IMR-90 (cell line): ENCODE results near the gene MINAR1. TPM values are rescaled to one million over a fixed set of nuclear protein-coding genes. Genes with fewer than 3 reads are reported as not detected.

Source experiments
- ATAC-seq: fragments of 200-7000 bp; cut with Tn5 transposase; 2 replicates; pipeline ENCODE4 v1.9.1; 2020; ENCODE audit warnings: low read depth, mild to moderate bottlenecking, moderate library complexity
- BruUV-seq: library from RNA; stranded (reverse); fragments of 400-500 nt; replicated peaks from 2 replicates; lab custom pipeline; 2021; lab: Mats Ljungman, UMichigan
- CTCF ChIA-PET: fragments of 300-600 bp; formaldehyde crosslinking; extraction: SDS; loops from one replicate; lab custom pipeline; 2021; ENCODE audit warnings: antibody characterized with exemption; lab: Yijun Ruan, JAX
- POLR2A ChIA-PET: fragments of 300-600 bp; sonication (Branson Sonifier 250); formaldehyde crosslinking; loops from one replicate; lab custom pipeline; 2022; ENCODE audit warnings: antibody characterized with exemption; ENCODE audit not compliant: unreplicated experiment; lab: Charles Lee
- DNase-seq: peaks from one replicate; pipeline ENCODE4 v3.0.0; 2013
- H2AFZ ChIP-seq: replicated peaks from 2 replicates; pipeline ENCODE3; 2013; ENCODE audit warnings: low read length, mild to moderate bottlenecking; ENCODE audit not compliant: poor library complexity
- H2AK5ac ChIP-seq: 2 replicates; pipeline ENCODE4 v1.6.1; 2013; ENCODE audit warnings: low read depth, low read length, inconsistent platforms
- H2AK9ac ChIP-seq: replicated peaks from 2 replicates; pipeline ENCODE3; 2013; ENCODE audit warnings: mild to moderate bottlenecking, low read depth, low read length, moderate library complexity; ENCODE audit not compliant: poor library complexity
- H2BK120ac ChIP-seq: 2 replicates; pipeline ENCODE4 v1.6.1; 2013; ENCODE audit warnings: low read depth, low read length, inconsistent platforms
- H2BK15ac ChIP-seq: 3 replicates; pipeline ENCODE4 v1.6.1; 2013; ENCODE audit warnings: low read depth, low read length, inconsistent platforms
- H2BK20ac ChIP-seq: 2 replicates; pipeline ENCODE4 v1.6.1; 2013; ENCODE audit warnings: low read depth, mild to moderate bottlenecking, inconsistent platforms, low read length, moderate library complexity
- H2BK5ac ChIP-seq: 2 replicates; pipeline ENCODE4 v1.6.1; 2013; ENCODE audit warnings: mild to moderate bottlenecking, low read depth, low read length, inconsistent platforms; ENCODE audit not compliant: poor library complexity, severe bottlenecking
- H3K14ac ChIP-seq: replicated peaks from 2 replicates; pipeline ENCODE4 v1.6.1; 2013; ENCODE audit warnings: low read depth, low read length, inconsistent platforms
- H3K18ac ChIP-seq: 2 replicates; pipeline ENCODE4 v1.6.1; 2013; ENCODE audit warnings: low read depth, low read length, control low read depth
- H3K23ac ChIP-seq: 2 replicates; pipeline ENCODE4 v1.6.1; 2013; ENCODE audit warnings: low read depth, low read length, inconsistent platforms
- H3K27ac ChIP-seq: 2 replicates; pipeline ENCODE4 v1.5.1; 2013; ENCODE audit warnings: mild to moderate bottlenecking, control low read depth, low read length; ENCODE audit not compliant: insufficient read depth
- H3K27me3 ChIP-seq: 2 replicates; pipeline ENCODE4 v1.6.1; 2013; ENCODE audit warnings: low read length; ENCODE audit not compliant: control insufficient read depth, insufficient read depth
- H3K36me3 ChIP-seq: 2 replicates; pipeline ENCODE4 v1.6.1; 2013; ENCODE audit warnings: low read length, mixed read lengths; ENCODE audit not compliant: control insufficient read depth, insufficient read depth
- H3K4ac ChIP-seq: 2 replicates; pipeline ENCODE4 v1.6.1; 2013; ENCODE audit warnings: low read depth, low read length, inconsistent platforms
- H3K4me1 ChIP-seq: 2 replicates; pipeline ENCODE4 v1.6.1; 2013; ENCODE audit warnings: low read length, mixed read lengths; ENCODE audit not compliant: control insufficient read depth, insufficient read depth
- H3K4me2 ChIP-seq: 2 replicates; pipeline ENCODE4 v1.6.1; 2013; ENCODE audit warnings: low read depth, mild to moderate bottlenecking, control low read depth, low read length, moderate library complexity
- H3K4me3 ChIP-seq: 2 replicates; pipeline ENCODE4 v1.5.1; 2013; ENCODE audit warnings: low read depth, mild to moderate bottlenecking, control low read depth, low read length, moderate library complexity; ENCODE audit not compliant: insufficient read depth
- H3K56ac ChIP-seq: 2 replicates; pipeline ENCODE4 v1.6.1; 2013; ENCODE audit warnings: low read length, inconsistent platforms; ENCODE audit not compliant: insufficient read depth; ENCODE audit errors: extremely low read depth
- H3K79me1 ChIP-seq, 2 experiments: 2 replicates each; pipeline ENCODE4 v1.6.1; 2013; ENCODE audit warnings: low read length in 2 of 2, inconsistent platforms in 1 of 2, low read depth in 1 of 2
- H3K9ac ChIP-seq: 2 replicates; pipeline ENCODE4 v1.6.1; 2013; ENCODE audit warnings: low read depth, low read length, control low read depth
- H3K9me1 ChIP-seq: 2 replicates; pipeline ENCODE4 v1.6.1; 2013; ENCODE audit warnings: low read length, inconsistent platforms; ENCODE audit not compliant: insufficient read depth
- H3K9me3 ChIP-seq: 2 replicates; pipeline ENCODE4 v1.6.1; 2013; ENCODE audit warnings: low read length; ENCODE audit not compliant: control insufficient read depth, insufficient read depth
- H4K20me1 ChIP-seq: 2 replicates; pipeline ENCODE4 v1.6.1; 2013; ENCODE audit warnings: low read length, inconsistent platforms; ENCODE audit not compliant: insufficient read depth
- H4K5ac ChIP-seq: 2 replicates; pipeline ENCODE4 v1.6.1; 2013; ENCODE audit warnings: mild to moderate bottlenecking, low read depth, low read length, control low read depth
- H4K8ac ChIP-seq, 2 experiments: 2 replicates each; pipeline ENCODE4 v1.6.1; 2013; ENCODE audit warnings: low read depth in 2 of 2, low read length in 2 of 2, control low read depth in 1 of 2, inconsistent platforms in 1 of 2
- H4K91ac ChIP-seq: 2 replicates; pipeline ENCODE4 v1.6.1; 2013; ENCODE audit warnings: low read depth, low read length, inconsistent platforms; ENCODE audit not compliant: insufficient read depth
- CEBPB ChIP-seq: IDR thresholded peaks from 2 replicates; pipeline ENCODE4 v1.6.1; 2012; ENCODE audit warnings: low read depth, low read length, improper control_type of control experiment
- MAFK ChIP-seq: IDR thresholded peaks from 2 replicates; pipeline ENCODE4 v1.6.1; 2012; ENCODE audit warnings: low read depth, low read length, improper control_type of control experiment
- MAZ ChIP-seq: IDR thresholded peaks from 2 replicates; pipeline ENCODE4 v1.6.1; 2012; ENCODE audit warnings: low read depth, mild to moderate bottlenecking, low read length, improper control_type of control experiment, moderate library complexity, borderline replicate concordance
- MXI1 ChIP-seq: IDR thresholded peaks from 2 replicates; pipeline ENCODE4 v1.6.1; 2012; ENCODE audit warnings: low read depth, mild to moderate bottlenecking, low read length, moderate library complexity, borderline replicate concordance
- NFE2L2 ChIP-seq: fragments of 150-350 bp; IDR thresholded peaks from 2 replicates; pipeline ENCODE4 v1.6.1; 2016; ENCODE audit warnings: low read depth, mild to moderate bottlenecking, low read length
- POLR2A ChIP-seq: IDR thresholded peaks from 2 replicates; pipeline ENCODE4 v1.6.1; 2012; ENCODE audit warnings: mild to moderate bottlenecking, low read depth, low read length
- SMC3 ChIP-seq: fragments of 150-350 bp; IDR thresholded peaks from 2 replicates; pipeline ENCODE4 v1.6.1; 2016; ENCODE audit warnings: low read depth, mild to moderate bottlenecking, antibody characterized with exemption, low read length, moderate library complexity
- WGBS, 2 experiments: methylation state at CpG; one replicate each; pipeline versions ENCODE4 v1.1.5 to v1.1.7; 2013; ENCODE audit warnings: missing lambda C conversion rate in 2 of 2; ENCODE audit not compliant: insufficient read length in 1 of 2; ENCODE audit errors: extremely low coverage in 2 of 2; 5-methylcytosine and 5-hydroxymethylcytosine counted together
- dilution Hi-C: fragments of 300-500 bp; cut with HindIII; formaldehyde crosslinking; loops from one replicate; pipeline ENCODE4 v1.14.3; 2018; ENCODE audit warnings: low sequenced_read_pairs; ENCODE audit not compliant: unreplicated experiment
- in situ Hi-C: fragments of 300-500 bp; cut with MboI; formaldehyde crosslinking; loops from 3 replicates; pipeline ENCODE4 v1.14.3; 2019; ENCODE audit warnings: low sequenced_read_pairs, inconsistent platforms, mixed read lengths
- intact Hi-C: fragments of 100-400 bp; cut with micrococcal nuclease; formaldehyde crosslinking; loops from 2 replicates; pipeline ENCODE4 v1.10.0; 2022
- polyA plus RNA-seq, 3 experiments: library from polyadenylated mRNA; depleted of rRNA; stranded (reverse); fragments of >200 nt; gene quantifications; 2 replicates each; pipeline ENCODE4 v1.2.3, GENCODE V29; 2012; ENCODE audit warnings: low replicate concordance in 1 of 3
- total RNA-seq: library from RNA; depleted of rRNA; stranded (reverse); fragments of >200 nt; gene quantifications from 2 replicates; pipeline ENCODE4 v1.2.3, GENCODE V29; 2012
- TF ChIP-seq, protein P1 (sequence below): fragments of 150-350 bp; IDR thresholded peaks from 2 replicates; pipeline ENCODE4 v1.6.1; 2016; ENCODE audit warnings: low read depth, mild to moderate bottlenecking, low read length, moderate library complexity, borderline replicate concordance
- TF ChIP-seq, protein P2 (sequence below): fragments of 150-350 bp; IDR thresholded peaks from 2 replicates; pipeline ENCODE4 v1.6.1; 2017; ENCODE audit warnings: mild to moderate bottlenecking, antibody characterized with exemption, low read length, low read depth
- TF ChIP-seq, protein P3 (sequence below): conservative IDR thresholded peaks from 2 replicates; pipeline ENCODE4 v1.5.1; 2012; ENCODE audit warnings: mild to moderate bottlenecking, low read depth, low read length, improper control_type of control experiment

Gene MINAR1
- total and polyA plus RNA-seq, 2 of the 4 experiments (the other 2 are of a cell fraction), result 0.65 to 1.6 TPM

DNA sequence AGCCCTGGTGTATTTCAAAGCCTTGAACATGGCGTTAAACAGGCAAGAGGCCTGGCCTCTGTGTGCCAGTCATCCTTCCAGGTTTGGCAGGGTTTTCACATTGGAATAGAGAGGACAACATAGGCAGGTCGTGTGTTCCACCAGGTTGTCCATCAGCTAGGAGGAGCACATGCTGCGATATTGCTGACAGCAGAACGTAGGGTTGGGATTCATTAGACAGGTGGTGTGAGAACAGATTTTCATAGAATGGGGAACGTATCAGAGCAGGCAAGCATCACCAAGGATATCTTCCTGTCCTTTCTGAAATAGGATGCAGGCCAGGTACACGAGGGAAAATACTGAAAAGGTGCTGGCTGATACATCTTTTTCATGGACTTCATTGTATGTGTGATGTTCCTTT is 26.4 kb downstream of the MINAR1 start:
- Histone ChIP-seq H3K27me3 (no peaks in the 10 kb centered on the region), H2BK5ac (no peak overlapping the region), H2AFZ (no peak overlapping the region), H3K14ac (no peak overlapping the region), H3K9ac (no peak overlapping the region), H3K4ac (no peak overlapping the region), H4K20me1 (no peaks in the 10 kb centered on the region), H2BK20ac (no peak overlapping the region), H2BK15ac (no peak overlapping the region), H4K5ac (no peak overlapping the region), H4K8ac (no peak overlapping the region), H2BK120ac (no peak overlapping the region), H2AK5ac (no peak overlapping the region), H3K9me1 (no peaks in the 10 kb centered on the region; the same call in 1 of the 2 replicates), H3K56ac (no peak overlapping the region), H3K4me3 (no peak overlapping the region), H3K79me1 (no peaks in the 10 kb centered on the region), H3K9me3 (no peaks in the 10 kb centered on the region), H3K23ac (no peak overlapping the region), H3K36me3 (no peaks in the 10 kb centered on the region), H4K91ac (no peak overlapping the region), H3K18ac (no peak overlapping the region), H3K4me1 (no peaks in the 10 kb centered on the region), H2AK9ac (no peak overlapping the region), H3K27ac (no peak overlapping the region), H3K4me2 (no peak overlapping the region)
- intact Hi-C loops, result no loop called here
- 78% methylated on average over 3 of the region's 6 CpGs; no CpG with 5 or more reads in 1 of the 2 experiments for WGBS, 2 experiments
- BruUV-seq, result no TSS peak
- ATAC-seq (no peak), DNase-seq (no peak)
- ChIA-PET POLR2A (no interaction called here), CTCF (interaction anchor here (0.6 kb wide), 1 partner anchor 24 kb away, joined by 3 read pairs; no protein-coding TSS in a partner anchor)
- dilution Hi-C loops, result no loop called here
- in situ Hi-C loops, result no loop called here
- no peak for TF ChIP-seq CEBPB
- TF ChIP-seq MAZ, result no peak
- TF ChIP-seq NFE2L2, result no peak
- TF ChIP-seq, protein P1, sequence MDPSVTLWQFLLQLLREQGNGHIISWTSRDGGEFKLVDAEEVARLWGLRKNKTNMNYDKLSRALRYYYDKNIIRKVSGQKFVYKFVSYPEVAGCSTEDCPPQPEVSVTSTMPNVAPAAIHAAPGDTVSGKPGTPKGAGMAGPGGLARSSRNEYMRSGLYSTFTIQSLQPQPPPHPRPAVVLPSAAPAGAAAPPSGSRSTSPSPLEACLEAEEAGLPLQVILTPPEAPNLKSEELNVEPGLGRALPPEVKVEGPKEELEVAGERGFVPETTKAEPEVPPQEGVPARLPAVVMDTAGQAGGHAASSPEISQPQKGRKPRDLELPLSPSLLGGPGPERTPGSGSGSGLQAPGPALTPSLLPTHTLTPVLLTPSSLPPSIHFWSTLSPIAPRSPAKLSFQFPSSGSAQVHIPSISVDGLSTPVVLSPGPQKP, result no peak
- TF ChIP-seq, protein P2, sequence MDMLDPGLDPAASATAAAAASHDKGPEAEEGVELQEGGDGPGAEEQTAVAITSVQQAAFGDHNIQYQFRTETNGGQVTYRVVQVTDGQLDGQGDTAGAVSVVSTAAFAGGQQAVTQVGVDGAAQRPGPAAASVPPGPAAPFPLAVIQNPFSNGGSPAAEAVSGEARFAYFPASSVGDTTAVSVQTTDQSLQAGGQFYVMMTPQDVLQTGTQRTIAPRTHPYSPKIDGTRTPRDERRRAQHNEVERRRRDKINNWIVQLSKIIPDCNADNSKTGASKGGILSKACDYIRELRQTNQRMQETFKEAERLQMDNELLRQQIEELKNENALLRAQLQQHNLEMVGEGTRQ, result no peak
- no peak for TF ChIP-seq MXI1
- no peak for TF ChIP-seq SMC3
- TF ChIP-seq, protein P3, sequence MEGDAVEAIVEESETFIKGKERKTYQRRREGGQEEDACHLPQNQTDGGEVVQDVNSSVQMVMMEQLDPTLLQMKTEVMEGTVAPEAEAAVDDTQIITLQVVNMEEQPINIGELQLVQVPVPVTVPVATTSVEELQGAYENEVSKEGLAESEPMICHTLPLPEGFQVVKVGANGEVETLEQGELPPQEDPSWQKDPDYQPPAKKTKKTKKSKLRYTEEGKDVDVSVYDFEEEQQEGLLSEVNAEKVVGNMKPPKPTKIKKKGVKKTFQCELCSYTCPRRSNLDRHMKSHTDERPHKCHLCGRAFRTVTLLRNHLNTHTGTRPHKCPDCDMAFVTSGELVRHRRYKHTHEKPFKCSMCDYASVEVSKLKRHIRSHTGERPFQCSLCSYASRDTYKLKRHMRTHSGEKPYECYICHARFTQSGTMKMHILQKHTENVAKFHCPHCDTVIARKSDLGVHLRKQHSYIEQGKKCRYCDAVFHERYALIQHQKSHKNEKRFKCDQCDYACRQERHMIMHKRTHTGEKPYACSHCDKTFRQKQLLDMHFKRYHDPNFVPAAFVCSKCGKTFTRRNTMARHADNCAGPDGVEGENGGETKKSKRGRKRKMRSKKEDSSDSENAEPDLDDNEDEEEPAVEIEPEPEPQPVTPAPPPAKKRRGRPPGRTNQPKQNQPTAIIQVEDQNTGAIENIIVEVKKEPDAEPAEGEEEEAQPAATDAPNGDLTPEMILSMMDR, result no peak
- TF ChIP-seq MAFK, result no peak
- no peak for TF ChIP-seq POLR2A
